ENCODE results near the gene FXYD7.
"Not testable (repeated sequence)": the region's sequence is repeated elsewhere in the genome, so short reads cannot be mapped to it uniquely, and the experiment has no call there.

Gene FXYD7

DNA sequence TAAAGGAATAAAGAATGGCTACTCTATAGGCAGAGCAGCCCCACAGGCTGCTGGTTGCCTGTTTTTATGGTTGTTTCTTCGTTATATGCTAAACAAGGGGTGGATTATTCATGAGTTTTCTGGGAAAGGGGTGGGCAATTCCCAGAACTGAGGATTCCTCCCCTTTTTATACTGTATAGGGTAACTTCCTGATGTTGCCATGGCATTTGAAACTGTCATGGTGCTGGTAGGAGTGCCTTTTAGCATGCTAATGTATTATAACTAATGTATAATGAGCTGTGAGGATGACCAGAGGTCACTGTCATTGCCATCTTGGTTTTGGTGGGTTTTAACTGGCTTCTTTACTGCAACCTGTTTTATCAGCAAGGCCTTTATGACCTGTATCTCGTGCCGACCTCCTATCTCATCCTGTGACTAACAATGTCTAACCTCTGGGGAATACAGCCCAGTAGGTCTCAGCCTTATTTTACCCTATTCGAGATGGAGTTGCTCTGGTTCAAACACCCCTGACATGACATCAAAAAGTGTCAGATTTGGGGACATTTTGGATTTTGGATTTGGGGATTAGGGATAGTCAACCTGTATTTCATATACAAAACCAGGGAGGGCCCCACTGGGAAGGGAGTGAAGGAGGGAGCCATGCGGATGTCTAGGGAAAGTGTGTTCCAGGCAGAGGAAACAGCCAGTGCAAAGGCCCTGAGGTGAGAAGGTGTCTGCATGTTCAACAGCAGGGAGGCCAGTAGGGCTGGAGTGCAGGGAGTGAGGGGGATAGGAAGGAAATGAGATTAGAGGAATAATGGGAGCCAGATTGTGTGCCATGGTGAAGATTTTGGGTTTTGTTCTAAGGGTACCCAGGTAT lies 22.4 kb downstream of the FXYD7 start:
- DNase-seq (ENCODE audit: low read depth): no peak

DNA sequence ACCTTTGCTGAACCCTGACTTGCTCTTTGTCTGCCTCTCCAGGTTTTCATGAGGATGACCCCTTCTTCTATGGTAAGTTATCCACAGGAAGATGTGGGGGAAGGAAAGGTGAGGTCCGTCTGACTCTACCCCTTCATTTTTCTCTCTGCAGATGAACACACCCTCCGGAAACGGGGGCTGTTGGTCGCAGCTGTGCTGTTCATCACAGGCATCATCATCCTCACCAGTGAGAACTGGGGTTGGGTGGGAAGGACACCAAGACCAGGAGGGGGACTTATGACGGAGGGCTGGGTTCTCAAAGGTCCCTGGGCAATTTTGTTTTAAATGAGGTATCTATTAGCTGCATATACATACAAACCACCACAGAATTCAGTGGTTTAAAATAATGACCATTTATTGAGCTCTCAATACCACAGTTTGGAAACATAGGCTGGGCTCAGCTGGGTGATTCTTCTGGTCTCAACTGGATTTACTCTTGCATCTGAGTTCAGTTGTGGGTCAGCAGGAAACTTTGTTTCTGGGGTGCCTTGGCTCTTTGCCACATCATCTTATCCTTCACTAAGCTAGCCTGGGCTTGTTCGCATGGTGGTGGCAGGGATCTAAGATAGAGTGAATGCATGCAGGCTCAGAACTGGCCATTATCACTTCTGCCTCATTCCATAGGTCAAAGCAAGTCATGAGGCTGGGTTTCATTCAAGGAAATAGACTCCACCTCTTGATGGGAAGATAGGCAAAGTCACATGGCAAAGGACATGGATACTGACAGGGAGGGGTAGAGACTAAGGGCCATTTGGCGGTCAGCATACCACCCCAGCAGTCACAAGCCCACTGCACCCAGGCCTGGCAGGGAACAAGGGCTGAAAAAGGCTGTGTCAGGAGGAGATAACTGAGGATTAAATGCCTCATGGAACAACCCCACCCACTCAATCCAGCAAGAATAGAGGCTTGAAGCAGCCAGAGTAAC lies 23.3 kb downstream of the FXYD7 start:
- DNase-seq (ENCODE audit: low read depth): no peak

DNA sequence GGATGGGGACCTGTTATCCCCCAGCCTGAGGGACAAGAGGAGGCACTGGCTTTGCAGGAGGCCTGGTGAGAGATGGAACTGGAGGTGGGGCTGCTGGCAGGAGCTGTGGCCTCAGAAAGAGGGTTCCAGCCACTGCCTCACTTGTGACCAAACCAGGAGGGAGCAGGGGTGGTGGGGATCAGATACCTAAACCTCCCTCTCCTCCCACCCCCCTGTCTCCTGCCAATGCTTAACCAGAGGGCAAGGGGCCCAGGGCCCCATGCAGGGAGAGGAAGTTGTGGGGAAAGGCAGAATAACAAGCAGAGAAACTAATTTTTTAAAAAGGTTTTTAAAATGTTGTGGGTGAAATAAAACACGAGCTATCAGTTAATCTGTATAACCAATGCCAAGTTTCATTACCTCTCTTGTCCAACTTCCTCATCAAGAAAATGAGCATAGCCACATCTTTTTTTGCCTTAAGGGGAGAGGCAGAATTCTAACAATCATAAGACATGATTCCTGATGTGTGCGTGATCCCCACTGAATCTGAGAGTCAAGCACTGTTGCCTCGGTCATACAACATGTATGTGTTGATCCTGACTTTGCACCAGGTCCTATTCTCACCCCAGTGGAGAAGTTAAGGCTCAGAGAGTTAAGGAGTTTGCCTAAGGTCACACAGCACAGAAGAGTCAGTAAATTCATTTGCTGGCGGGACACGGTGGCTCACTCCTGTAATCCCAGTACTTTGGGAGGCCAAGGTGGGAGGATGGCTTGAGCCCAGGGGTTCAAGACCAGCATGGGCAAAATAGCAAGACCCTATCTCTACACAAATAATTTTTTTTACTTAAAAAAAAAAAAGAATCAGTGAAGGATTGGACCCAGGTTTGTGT lies 24.4 kb downstream of the FXYD7 start:
- DNase-seq (ENCODE audit: low read depth): no peak

DNA sequence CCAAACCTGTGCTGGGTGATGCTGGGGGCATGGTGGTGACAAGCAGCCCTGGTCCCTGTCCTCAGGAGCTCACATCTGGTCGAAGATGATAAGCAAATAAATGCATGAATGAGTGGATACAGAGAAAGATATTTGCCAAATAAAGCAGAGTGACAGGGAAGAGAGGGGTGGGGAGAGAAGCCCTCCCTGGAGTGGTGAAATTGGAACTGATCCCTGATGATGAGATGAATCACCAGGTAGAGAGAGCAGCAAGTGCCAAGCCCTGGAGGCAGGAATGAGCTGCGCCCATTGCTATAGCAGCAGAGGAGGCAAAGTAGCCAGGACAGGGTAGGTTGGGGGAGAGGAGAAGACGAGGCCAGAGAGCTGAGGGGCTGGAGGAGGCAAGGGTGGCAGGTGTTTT lies 25.1 kb downstream of the FXYD7 start:
- no peak for DNase-seq (ENCODE audit: low read depth)

DNA sequence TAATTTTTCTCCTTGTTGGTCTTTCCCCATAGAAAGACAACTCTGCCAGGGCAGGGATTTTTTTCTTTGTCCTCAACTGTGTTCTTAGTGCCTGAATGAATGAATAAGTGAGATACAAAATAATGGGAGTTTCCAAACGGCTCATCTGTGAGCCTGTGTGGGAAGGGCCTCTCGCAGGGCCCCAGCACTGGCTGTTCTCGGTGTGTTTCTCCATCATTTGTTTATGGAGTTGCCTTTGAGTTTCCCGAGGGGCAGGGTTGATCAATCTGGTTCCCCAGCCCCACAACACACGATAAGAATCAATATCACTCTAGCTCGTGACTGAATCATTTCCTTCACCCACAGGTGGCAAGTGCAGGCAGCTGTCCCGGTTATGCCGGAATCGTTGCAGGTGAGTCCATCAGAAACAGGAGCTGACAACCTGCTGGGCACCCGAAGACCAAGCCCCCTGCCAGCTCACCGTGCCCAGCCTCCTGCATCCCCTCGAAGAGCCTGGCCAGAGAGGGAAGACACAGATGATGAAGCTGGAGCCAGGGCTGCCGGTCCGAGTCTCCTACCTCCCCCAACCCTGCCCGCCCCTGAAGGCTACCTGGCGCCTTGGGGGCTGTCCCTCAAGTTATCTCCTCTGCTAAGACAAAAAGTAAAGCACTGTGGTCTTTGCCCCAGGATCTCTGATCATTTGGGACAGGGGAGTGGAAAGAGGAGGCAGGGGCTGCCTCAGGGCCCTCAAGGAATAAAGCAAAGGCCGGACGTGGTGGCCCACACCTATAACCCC lies 26.4 kb downstream of the FXYD7 start:
- DNase-seq (ENCODE audit: low read depth): no peak

DNA sequence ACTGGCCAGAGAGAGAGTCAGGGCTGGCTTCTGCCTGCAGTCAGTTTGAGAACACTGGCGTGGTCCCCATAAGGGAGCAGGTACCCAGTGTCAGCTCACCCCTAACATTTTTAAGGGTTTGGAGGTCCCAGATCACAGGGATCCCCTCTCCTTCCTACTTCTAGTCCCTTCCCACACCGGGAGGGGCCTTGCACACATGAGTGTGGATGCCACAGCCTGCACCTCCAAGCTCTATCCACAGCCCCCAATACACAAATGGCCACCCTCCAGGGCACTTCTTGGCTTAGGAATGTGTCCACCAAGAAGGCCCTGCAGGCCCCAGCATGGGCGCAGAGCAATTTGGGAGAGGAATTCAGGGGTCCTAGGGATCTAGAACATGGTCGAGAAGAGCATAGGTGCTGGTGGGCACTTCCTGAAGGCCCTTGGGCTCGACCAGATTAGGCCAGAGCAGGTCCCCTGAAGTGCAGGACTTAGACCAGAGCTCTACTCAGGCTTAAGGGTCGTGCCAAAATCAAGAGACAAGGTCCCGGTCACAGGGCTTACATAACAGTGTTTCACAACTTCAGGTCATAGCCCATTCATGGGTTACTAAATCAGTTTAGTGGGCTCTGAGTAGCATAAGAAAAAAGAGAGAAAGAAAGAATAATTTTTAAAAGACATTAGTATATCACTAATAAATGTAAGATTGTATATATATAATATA lies 27.5 kb downstream of the FXYD7 start:
- no peak for DNase-seq (ENCODE audit: low read depth)

DNA sequence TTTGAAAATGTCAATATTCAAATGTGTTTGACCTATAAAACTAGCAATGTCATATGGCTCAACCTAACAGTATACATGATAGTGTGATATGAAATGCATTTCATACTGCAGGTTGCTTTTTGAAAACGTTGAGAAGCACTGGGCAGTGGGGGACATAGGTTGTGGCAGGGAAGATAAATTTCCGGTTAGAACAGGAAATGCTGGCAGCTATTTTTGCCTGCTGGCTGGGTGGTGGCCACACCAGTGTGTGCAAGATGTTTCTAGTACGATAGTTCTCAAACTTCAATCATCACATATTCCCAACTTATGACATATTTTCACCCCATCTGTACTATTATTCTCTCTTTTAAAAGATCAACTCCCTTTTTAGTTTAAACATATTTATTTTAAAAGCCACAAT lies 28.7 kb downstream of the FXYD7 start:
- DNase-seq (ENCODE audit: low read depth): no peak

DNA sequence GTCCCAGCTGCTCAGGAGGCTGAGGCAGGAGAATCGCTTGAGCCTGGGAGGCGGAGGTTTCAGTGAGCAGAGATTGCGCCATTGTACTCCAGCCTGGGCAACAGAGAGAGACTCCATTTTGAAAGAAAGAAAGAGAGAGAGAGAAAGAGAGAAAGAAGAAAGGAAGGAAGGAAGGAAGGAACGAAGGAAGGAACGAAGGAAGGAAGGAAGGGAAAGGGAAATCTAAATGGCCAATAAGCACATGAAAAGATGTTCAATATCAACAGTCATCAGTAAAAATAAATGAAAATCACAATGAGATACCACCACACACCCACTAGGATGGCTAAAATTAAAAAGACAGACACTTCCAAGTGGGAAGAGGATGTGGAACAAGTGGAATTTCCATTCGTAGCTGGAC lies 31.2 kb downstream of the FXYD7 start:
- DNase-seq (ENCODE audit: low read depth): no peak

DNA sequence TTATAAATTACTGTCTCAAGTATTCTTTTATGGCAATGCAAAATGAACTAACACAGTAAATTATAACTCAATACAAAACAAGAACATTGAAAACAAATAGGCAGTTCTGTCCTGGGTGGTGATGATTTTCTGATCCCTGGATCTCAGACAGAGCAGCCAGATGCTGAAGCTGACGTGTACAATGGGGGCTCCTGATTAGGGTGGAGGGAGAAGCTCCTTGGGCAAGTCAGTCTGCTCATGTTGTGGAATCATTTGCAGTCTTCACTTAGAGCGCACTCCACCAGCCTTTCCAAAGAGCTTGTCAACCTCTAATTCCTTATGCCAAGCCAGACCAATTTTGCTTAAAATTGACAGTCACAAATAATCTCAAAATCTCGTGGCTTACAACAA lies 33.1 kb downstream of the FXYD7 start:
- DNase-seq (ENCODE audit: low read depth): no peak

DNA sequence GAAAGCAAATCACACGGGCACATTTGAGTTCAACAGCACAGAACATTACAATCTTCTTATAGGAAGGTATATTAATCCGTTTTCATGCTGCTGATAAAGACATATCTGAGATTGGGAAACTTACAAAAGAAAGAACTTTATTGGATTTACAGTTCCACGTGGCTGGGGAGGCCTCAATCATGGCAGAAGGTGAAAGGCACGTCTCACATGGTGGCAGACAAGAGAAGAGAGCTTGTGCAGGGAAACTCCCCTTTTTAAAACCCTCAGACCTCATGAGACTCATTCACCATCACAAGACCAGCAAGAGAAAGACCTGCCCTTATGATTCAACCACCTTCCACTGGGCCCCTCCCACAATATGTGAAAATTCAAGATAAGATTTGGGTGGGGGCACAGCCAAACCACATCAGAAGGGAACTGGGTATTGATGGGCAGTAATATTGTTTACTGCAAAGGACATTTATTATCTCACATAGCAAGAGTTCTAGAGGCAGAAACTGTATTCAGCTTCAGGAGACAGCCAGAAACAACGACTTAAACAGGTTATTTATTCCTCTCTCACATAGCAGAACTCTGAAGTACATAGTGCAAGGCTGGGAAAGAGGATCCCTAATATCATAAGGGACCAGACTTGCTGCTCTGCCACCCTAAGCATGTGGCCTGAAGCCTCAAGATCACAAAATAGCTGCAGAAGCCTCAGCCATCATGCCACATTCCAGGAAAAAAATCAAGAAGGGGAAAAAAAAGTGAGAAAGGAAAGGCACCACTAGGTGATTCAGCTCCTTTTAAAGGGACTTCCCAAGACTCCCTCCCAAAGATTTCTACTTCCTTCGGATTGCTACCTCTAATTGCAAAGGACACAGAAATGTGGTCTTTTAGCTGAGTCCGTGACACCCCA lies 34.6 kb downstream of the FXYD7 start:
- DNase-seq (ENCODE audit: low read depth): no peak

DNA sequence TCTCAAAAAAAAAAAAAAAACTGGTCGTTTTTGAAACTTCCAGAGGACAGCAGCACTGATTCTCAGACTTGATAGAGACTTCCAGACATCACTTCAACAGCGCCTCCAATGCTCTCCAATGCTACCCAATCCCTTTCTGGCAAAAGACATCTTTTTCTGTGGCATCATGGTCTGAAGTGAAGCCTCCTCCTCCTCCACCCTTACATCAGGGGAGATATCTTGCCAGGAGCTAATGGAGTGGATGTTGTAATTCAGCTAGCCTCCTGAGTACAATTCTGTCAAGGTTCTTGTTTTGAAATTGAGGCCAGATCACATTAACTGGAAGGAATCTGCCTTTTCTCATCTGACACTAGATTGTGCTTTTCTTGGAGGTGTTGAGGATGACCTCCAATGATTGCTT lies 35.6 kb downstream of the FXYD7 start:
- no peak for DNase-seq (ENCODE audit: low read depth)

DNA sequence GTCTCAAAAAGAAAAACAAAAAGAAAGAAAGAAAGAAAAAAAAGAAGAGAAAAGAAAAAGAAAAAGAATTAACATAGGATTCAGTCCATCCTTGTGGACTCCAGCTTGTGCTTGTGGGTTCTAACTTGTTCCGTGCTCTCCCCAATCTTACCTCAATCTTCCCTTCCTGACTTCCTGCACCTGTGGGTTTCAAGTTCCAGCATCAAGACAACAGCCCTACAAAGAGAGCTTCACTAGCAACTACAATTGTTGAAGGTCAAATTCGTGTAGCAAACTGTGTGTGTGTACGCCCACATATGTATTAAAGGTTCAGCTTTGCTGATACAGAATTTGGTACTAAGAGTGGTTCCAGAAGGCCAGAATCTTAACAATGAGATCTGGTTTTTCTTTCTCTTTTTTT lies 36.8 kb downstream of the FXYD7 start:
- DNase-seq (ENCODE audit: low read depth): no peak

DNA sequence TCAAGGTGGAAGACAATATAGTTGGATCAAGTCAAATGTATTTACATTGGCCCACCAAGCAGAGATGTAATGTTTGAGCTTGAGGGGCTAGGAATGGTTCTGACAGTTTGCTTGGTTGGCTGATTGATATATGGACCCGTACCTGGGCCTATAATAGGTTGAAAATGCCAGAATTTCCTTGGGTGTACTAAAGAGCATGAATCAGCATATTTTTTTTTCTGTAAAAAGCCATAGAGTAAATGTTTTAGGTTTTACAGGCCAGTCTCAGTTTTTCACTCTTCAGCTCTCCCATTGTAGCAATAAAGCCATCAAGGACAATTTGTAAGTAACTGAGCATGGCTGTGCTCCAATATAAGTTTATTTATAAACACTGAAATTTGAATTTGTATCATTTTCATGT lies 38.3 kb downstream of the FXYD7 start:
- DNase-seq (ENCODE audit: low read depth): no peak

DNA sequence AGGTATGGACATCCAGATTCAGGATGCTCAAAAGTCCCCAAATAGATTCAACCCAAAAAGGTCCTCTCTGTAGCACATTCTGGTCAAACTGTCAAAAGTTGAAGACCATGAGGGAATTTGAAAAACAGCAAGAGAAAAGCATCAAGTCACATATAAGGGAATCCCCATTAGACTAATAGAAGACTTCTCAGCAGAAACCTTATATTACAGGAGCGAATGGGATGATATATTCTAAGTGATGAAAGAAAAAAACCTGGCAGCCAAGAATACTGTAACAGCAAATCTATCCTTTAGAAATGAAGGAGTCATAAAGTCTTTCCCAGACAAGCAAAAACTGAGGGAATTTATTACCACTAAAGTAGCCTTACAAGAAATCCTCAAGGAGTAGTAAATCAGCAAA lies 41.2 kb downstream of the FXYD7 start:
- no peak for DNase-seq (ENCODE audit: low read depth)

DNA sequence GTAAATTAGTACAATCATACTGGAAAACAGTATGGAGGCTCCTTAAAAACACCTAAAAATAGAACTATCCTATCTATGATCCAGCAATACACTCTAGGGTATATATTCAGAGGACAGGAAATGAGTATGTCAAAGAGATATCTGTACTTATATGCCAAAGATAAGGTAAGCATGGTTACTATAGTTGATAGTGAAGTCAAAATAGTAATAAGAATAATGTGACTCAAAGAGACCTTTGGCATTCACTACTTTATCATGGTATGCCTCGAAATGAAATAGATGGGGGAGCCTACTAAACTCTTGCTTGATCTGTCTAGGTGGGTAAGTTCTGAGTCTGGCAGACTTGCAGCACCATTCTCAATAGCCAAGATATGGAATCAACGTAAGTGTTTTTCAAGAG lies 41.8 kb downstream of the FXYD7 start:
- no peak for DNase-seq (ENCODE audit: low read depth)

DNA sequence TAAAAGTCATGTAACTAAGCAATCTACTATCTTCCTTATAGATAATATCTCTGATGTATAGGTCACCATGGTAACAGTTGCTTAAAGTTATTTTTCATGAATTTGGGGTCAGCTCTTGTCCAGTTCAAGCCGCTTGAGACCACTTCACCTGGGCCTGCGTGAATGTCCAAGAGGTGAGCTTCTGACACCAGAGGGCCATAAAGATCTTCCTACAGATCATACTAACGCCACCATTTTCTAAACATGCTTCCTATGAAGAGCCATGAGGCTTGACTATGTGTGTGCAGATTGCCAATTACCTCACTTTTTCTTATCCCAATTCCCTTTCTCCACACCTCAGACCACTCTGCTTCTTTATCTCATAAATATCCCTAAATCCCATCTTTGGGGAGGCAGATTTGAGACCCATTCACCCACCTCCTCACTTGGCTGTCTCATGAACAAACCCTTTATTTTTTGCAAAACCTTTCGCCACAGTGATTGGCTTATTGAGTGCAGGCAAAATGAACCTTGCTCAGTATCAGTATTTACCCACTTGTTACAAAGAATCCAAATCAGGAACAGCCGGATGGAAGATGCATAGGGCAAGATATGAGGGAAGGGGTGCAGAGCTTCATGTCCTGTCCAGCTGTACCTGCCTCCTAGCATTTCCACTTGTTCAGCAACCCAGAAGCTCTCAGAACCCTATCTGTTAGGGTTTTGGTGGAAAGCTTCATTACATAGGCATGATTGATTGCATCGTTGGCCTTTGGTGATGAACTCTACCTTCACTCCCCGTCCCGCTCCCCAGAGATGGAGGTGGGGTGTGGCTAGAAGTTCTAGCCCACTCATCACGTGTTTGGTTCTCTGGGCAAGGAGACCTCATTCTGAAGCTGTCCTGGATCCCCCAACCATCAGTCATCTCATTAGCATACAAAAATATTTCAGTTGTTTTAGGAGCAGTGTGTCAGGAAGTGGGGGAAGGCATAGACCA lies 51.2 kb downstream of the FXYD7 start:
- DNase-seq (ENCODE audit: low read depth): no peak

DNA sequence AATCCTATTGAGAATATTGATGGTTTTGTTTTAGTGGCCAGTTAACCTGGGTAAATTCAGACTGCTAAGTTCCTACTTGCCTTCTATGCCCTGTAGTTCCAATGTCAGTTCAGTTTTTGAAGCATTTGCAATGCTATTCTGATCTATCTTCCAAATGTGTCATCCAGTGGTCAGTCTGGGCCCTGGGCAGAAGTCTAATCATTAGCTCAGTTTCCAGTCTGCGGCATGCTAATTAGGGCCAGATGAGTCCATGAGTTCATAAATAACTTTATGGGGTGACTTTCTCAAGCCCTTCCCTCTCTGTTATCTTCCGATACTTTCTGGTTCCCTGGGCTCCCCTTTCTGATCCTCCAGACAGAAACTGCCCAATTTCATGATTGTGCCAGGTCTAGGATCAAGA lies 52.8 kb downstream of the FXYD7 start:
- no peak for DNase-seq (ENCODE audit: low read depth)

DNA sequence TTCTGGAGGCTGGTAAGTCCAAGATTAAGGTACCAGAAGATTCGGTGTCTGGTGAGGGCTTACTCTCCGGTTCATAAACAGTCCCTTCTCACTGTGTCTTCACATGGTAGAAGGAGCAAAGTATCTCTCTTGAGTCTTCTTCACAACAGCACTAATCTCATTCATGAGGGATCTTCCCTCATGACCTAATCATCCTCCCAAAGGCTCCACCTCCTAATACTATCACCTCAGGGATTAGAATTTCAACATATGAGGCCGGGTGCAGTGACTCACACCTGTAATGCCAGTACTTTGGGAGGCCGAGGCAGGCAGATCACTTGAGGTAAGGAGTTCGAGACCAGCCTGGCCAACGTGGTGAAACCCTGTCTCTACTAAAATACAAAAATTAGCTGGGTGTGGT lies 53.8 kb downstream of the FXYD7 start:
- DNase-seq (ENCODE audit: low read depth): not testable (repeated sequence)

DNA sequence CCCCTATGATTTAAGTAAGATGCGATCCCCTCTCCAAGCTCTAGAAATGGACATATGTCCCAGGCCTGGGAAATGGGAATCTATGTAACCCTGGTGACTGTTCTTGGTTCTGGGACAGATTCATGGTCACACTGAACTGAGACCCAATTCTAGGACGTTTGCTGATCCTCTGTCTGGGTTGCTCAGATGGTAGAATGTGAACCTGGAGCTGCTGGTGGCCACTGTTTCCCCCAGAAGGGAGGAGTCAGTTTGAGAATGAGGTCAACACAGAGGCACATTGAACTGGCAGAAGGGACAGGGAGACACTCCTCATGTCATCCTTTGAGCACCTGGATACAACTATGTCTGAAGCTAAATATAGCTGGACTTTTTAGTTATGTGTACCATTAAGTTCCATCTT lies 56.4 kb downstream of the FXYD7 start:
- no peak for DNase-seq (ENCODE audit: low read depth)

Data from GM04504 (cell line).